Activated naive CD4-positive, alpha-beta T cell (primary cell): ENCODE measurements around the gene THSD4.

Experiments used
- DNase-seq, 4 experiments: peaks; one replicate each; lab custom pipeline; 2025; lab: John Stamatoyannopoulos, UW

The THSD4 gene

DNA sequence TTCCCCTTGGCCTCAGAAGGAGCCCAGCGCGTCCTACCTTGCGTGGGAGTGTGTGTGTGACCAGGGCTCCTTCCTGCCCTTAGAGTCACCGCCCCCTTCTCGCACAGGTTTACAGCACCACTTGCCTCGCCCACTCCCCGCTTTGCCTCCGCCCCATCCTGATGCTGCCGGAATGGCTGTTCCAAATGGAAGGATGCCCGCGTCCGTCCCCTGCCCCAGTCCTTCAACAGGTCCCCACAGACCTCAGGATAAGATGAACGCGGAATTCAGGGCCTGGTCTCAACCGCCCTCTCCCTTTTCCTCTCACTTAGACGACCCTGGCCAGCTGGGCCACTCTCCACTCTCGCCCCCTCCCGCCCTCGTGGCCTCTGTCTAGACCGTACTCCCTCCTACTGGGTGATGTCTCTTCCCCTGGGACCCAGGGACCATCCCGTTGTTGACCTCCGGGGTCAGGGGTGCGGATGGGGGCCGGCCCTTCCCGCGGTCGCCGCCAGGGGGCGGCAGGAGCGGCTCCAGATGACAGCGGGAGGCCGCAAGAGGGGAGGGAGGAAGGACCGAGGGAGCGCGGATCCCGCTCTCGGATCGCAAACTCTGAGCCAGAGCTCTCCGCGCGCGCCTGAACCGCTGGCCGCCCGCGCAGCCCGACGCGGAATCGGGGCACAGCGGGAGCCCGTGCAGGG lies at the start of gene THSD4:
TSS of gene THSD4 (plus strand) at position 585 of the 680 bp plus-strand sequence.
- DNase-seq: peak in 3 of 4 experiments; percentile 16 to 39 (median 20)

DNA sequence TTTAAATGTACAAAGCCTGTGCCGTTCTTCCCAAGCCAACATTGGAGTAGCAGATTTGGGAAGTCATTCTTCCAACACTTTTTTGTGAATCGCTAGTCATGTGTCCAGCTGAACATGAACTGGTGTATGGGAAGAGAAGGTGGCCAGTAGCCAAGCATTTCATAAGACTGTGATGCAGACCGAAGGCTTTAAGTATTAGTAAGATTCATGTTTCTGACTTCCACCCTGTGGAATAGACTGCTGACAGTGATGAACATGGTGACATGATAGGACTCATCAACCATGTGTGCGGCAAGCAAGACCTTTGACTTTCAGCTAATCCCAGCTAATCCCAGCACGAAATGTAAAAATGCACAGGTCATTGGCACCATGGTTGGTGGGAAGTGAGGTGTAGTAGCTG lies 48.3 kb upstream of the THSD4 start:
- DNase-seq: no peak

DNA sequence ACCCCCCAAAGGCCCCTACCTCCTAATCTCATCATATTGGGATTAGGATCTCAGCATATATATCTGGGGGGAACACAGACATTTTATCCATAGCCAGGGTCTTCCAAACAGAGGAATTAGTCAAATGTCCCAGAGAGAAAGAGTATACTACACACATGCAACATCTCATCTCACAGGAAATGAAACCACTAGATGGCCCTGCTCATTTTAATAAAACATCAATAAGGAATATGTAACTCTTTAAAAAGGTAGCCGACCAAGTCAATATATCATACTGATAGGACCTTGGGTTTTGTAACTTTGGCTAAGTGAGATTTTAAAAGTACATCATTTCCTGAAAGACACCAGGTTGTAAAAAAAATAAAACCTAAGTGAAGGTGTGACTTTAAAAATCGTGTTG lies 45.6 kb upstream of the THSD4 start:
- no peak for DNase-seq

DNA sequence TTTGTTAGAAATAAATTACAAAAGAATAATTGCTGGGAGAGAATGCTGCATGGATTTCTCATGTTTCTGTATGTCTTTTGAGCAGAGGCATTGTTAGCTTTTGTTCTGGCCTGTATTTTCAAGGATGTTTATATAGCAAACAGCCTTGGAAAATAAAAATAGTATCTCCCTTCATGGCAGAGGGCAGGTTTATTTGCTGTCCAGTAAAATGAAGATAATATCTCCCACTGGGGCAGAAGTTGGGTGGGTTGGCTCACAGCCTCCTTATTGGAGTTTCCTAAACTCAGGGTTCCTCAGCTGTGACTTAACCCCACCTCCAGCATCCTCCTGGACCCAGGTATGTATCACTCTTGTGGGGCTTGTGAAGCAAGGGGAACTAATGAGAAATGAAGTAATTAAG lies 43.7 kb upstream of the THSD4 start:
- no peak for DNase-seq

DNA sequence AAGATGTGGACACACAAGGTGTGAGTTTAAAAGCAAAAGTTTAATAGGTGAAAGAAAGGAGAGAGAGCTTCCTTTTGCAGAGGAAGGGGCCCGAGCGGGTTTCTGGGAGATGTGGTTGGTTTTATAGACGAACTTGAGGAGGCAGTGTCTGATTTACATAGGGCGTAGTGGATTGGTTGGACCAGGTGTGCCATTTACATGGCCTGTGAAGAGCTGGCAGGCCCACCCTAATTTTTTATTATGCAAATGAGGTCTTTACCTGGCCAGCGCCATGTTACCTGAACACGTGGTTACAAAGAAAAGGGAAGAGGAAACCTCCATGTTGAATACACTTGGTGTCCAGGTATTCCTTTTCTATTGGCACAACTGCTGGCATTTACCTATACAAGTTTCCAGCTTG lies 42.8 kb upstream of the THSD4 start:
- DNase-seq: no peak

DNA sequence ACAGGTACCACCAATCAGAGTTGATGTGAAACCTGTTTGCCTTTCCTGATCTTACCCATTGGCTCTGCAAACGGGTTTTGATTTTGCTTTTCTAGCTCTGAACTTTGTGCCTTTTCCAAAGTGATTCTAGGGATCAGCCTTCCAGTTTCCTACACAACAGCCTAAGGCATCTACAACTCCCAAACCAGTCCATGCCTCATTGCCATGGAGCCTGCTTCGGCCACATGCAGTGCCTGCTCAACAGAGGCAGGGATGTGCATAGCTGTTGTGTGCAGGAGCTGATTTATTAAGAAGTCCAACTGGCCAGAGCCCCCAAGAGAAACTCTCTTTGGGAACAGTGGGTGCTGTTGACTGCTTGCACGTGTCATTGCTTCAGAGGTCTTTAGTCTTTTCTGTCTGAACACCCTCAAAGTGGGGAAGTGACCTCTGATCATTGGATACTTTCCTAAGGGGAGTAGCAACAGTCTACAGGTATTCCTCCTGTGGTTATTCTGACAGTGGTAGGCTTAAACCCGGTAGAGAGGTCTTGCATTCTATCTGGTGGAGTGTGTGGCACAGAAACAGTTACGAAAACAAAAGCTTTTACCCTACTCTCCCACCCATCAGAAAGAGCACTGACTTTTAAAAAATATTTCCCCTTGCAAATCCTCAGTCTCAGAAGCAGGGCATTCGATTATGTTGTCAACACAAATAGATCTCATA lies 36.6 kb upstream of the THSD4 start:
- DNase-seq: no peak

DNA sequence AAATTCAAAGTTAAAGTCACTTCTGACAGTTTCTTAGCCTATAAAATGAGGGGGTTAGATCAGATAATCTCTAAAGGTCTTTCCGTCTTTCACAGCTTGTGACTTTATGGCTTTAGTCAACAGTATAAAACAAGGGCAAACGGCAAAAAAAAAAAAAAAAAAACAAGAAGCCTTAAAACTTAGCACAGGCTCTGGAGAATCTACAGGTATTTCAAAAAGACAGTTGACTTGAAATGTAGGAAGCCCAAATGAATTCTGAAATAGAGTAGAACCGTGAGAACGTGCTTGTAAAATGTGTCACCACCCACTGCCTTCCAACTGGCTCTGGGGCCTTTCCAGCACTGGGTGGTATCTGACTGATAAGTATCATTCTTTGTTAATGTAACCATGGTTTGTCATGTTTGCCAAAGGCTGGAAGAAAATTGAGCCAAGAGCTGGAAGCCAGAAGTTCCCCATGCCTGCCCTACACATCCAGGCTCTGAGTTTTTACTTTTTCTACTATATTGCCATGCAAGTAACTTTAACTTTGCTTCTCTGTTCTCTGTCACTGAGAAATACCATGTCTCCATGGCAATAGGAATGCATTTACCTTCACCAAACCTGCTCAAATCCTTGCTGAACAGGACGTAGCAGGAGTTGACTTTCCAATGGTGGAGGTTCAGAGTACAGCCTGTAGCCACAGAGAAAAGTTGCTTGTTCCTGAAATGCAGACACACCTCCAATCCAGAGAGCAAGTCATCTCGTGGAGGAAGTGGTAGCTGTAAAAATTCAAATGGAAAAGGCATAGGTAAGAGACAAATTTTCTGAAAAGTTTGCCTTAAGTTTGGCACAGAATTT lies 35.8 kb upstream of the THSD4 start:
- no peak for DNase-seq

DNA sequence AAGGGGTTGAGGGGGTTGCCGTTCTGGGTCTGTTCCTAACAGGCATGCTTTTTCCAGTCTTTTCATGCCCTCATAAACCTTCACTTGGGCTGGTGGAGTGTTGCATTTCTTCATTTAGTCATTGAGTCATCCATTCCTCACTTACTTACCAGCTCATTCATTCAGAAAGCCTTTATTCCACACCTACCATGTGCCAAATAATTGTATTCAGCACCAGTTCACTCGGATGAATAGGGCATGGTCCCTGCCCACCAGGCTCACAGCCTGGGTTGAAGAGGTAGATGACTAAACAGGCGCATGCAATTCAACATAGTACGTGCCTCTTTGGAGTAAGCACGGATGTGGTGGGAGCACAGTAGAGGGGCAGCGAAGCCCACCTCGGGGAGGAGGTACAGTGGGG lies 35.1 kb upstream of the THSD4 start:
- DNase-seq: no peak

DNA sequence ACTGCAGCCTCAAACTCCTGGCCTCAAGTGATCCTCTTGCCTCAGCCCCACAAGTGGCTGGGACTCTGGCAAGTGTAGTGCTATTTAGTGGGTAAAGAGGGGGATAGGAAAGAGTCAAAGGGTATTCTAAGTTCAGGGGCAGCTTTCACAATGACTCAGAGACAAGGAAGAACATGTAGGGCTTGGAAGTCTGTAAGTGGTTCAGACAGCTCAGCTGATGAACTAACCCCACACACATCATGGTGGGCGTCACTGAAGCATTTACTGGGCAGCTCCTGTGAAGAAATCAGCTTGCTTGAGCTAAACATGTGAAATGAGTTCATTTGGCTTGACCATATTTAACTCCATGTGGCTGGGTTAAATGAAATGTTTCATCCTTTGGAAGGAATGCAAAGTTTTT lies 34.6 kb upstream of the THSD4 start:
- DNase-seq: no peak

DNA sequence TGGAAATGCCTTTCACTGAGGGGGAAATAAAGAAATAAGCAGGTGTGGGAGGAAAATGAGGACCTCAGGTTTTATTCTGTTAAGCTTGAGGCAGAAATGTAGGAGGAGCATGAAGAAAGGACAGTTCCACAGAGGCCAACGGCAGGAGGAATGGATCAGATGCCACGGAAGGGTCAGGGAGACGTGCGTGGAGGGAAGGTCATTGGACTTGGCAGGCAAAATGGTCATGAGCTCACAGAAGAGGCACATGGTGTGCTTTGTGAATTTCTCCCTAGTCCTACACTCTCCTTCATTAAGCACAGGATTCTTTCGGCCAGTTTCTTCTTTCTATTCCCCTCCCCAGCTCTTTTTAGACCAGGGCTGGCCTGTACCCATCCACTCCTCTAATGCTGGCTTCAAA lies 32.5 kb upstream of the THSD4 start:
- no peak for DNase-seq

DNA sequence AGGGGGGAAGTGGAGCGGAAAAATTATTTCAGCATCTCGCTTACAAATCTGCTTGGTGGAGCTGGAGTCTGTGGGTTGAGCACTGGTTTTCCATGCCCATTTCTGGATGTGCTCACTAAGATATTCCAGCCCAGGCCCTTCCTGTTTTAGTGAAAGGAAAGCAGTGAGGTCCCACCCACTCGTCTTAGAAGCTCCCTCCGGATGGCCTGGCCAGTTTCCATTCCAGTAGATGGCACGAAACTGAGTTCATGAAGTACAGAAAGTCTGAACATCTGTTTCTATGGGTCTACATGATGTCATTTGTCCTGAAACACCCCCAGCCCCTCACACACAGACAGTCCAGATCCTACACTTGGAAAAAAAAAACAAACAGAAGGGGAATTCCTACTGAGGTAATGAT lies 31.9 kb upstream of the THSD4 start:
- no peak for DNase-seq

DNA sequence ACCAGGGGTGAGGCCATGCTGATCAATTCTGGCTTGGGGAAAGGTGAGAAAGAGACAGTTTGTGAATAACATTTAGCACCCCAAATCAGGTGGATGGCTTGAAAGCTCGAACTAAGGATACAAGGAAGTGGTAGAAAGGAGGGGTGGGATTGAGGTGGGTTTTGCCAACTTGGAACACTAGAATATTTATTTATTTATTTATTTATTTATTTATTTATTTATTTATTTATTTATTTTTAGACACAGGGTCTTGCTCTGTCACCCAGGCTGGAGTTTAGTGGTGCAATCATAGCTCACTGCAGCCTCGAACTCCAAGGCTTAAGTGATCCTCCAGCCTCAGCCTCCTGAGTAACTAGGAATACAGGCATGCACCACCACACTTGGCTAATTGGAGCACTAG lies 31.0 kb upstream of the THSD4 start:
- DNase-seq: no peak

DNA sequence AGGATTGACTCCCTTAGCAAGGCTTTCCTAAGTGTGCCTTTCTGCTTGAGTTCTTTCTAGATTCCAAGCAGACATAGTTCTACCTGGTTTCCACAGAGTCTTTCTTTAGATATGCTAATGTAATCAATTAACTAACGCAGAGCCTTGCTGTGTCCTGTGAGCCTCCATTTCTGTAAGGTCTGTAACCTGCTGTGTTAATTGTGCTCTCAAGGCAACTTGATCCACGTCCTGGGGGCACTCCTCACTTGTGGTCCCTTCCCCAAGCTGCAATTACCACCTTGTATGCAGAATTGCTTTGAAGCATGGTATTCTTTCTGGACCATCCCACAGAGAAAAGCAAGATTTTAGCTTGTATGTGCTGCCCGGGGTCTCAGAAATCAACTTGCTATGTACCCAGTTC lies 29.5 kb upstream of the THSD4 start:
- no peak for DNase-seq

DNA sequence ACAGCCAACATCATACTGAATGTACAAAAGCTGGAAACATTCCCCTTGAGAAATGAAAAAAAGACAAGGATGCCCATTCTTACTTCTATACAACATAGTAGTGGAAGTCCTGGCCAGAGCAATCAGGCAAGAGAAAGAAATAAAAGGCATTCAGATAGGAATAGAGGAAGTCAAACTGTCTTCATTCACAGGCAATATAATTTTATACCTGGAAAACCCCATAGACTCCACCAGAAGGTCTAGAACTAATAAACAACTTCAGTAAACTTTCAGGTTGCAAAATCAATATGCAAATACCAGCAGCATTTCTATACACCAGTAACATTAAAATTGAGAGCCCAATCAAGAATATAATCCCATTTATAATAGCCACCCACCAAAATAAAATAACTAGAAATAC lies 27.1 kb upstream of the THSD4 start:
- no peak for DNase-seq

DNA sequence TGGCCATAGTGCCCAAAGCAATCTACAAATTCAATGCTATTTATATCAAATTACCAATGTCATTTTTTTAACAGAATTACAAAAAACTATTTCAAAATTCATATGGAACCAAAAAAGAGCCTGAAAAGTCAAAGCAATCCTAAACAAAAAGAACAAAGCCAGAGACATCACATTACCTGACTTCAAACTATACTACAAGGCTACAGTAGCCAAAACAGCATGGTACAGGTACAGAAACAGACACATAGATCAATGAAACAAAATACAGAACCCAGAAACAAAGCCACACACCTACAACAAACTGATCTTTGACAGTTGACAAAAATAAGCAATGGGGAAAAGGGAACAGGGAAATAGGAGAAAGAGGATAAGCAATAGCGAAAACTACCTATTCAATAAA lies 26.6 kb upstream of the THSD4 start:
- no peak for DNase-seq

DNA sequence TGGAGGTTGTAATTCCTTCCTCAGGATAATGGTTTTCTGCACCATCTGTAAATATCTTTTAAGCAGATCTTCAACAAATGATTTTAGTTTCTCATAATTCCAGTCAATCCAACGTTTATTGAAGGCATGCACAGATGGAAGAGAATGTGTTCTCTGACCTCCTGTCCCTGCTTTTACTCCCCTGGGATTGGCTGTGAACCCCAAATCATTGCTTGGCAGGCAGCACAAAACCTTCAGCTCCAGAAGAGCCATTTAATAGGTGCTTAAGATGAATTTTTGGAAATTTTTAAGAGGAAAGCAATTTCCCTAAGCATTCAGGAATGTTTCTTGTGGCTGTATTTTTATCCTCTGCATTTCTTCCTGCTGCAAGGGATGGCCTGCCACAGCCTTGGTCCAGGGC lies 25.5 kb upstream of the THSD4 start:
- DNase-seq: no peak

DNA sequence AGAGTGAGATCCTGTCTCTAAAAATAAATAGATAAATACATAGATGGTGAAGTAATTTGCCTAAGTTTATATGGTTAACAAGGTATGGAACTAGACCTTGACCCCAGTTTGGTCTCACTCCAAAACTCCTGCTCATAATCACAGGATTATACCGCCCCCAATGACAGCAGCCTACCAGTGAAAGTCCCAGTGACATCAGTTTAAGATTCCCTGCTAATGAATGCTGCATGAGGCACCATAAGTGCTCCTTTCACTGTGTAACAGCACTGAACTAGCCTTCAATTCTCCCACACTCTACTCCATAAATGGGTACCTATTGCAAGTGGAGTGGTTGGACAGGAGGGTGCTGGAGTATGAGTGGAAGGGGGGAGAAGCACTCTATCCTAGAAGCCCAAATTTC lies 23.7 kb upstream of the THSD4 start:
- DNase-seq: no peak

DNA sequence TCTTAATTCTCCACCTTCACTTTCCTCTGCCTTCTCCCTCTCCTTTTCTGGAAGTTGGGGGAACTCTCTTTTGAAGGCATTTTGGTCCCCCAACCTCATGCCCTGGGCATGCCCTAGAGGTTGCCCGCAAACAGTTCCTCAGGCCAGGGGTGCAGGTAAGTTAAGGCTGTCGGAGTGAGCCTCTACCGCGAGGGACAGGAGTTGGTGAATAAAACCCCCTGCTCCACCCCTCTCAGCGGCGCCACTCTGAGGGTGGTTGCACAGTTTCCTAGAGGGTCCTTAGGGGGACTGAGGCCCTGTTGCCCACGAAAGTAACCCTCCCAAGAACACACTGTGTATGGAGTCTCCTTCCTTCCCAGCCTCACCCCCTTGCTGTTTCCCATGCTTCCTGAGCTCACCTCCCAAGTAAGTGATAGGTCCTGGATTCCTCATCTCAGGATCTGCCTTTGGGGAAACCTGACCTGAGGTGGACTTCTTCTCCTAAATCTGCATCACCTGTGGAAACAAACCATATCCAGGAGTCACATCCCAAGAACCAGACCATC lies 23.1 kb upstream of the THSD4 start:
- no peak for DNase-seq

DNA sequence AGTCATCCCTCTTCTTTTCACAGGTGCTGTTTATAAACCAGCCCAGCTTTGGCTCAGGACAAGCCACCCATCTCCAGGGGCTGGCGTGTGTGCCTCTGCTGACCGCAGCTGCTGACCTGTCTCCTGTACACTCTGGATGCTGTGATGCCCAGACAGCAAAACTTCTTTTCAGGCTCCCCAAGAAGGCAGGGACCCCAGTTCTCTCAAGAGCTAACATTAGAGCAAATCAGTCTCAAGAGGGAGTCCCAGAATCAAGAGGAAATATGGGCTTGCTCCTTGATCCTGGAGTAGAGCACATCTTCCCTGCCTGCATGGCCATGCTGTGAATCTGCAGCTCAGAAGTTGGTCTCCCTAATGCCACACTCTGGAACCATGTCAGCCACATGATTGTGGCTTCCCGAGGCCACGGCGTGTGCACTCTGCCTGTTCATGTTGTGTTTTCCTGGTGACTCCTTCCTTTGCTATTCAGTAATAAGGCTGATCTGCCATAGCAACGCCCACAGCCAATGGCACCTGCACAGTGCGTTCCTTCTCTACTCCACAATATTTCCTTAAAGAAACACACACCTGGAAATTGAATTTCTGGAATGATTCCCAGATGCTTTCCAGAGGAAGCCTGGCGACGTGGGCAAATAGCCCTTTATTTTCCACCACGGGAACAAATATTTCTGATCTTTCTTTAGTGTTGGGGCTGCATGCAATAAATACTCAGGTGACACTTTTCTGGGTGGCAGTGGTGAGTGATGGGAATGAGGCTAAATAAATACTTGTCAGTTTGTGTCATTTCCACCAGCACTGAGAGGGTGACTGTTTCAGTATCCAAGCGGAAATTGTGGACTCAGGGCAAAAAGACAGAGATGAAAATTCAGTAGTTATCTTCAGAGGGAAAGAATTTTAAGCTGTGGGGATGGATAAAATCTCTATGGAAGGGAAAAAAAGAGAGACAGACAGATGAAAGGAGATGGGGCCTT lies 21.9 kb upstream of the THSD4 start:
- DNase-seq: no peak

DNA sequence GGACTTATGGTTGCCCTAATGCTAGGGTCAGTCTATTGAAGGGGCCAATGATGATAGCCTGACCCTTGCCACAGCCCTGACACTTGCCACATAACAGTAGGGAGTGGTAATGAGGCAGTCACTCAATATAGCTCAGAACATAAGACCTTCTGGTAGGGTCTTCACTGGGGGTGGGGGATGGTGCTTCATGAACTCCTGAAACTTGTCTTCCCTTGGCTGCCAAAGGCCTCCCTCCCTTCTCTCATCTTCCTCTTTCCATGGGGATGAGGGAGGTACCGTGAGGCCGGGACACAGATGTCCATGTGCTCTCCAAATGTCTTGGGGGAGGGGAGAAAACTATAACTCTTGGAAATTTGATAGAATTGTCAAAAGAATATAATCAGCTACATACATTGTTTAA lies 21.1 kb upstream of the THSD4 start:
- DNase-seq: no peak

DNA sequence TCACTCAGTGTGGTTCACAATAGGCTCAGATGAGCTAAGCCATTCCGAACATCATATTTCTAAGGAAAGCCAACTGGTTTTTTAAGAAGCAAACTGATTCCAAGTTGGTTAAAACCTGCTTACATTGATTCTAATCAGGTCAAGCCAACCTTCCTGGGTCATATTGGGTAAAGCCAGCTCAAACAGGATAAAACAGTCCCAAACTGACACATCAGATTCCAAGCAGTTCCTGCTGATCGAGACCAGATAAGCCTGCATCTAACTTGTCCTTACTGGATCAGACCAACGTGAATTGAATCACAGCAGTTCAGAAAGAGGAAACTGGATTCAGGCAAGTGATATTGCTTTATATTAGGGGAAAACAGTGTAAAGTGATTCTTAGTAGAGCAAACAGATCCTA lies 18.6 kb upstream of the THSD4 start:
- DNase-seq: no peak

DNA sequence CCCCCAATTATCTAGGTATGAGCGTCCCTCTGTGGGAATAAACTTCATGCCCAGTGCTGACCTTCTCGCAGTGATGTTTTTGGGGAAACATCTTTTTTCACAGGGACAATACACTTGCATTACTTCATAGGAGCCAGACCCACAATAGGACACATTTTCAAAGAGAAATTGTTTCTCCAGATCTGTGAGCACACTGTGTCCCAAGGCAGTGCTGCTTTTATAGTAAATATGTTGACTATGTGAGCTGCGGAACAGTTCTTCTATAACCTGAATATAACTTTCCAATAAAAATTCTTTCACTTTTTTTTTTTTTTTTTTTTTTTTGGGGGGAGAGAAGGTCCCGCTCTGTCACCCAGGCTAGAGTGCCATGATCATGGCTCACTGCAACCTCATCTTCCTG lies 17.4 kb upstream of the THSD4 start:
- no peak for DNase-seq
